SK-N-SH treated with all-trans-retinoic acid at 6 μM for 48 hours (cell line): ENCODE results near the gene CWC27.

Source experiments
- ATAC-seq: fragments of 200-7000 bp; cut with Tn5 transposase; 3 replicates; pipeline ENCODE4 v1.9.1; 2020; ENCODE audit warnings: mild to moderate bottlenecking, moderate library complexity
- ARNTL ChIP-seq: fragments of 450-650 bp; formaldehyde crosslinking; IDR thresholded peaks from 2 replicates; pipeline ENCODE4 v1.5.0; 2020; ENCODE audit warnings: low read depth, mild to moderate bottlenecking, moderate library complexity, borderline replicate concordance
- BACH2 ChIP-seq: fragments of 250-450 bp; sonication (Bioruptor Pico); IDR thresholded peaks from 2 replicates; pipeline ENCODE4 v1.9.0; 2021; ENCODE audit warnings: mild to moderate bottlenecking, borderline replicate concordance
- CSDC2 ChIP-seq: fragments of 250-450 bp; sonication (Bioruptor Pico); IDR thresholded peaks from 2 replicates; pipeline ENCODE4 v1.5.0; 2020; ENCODE audit warnings: mild to moderate bottlenecking, moderate library complexity
- CSRNP3 ChIP-seq: fragments of 250-450 bp; sonication (Bioruptor Pico); IDR thresholded peaks from 2 replicates; pipeline ENCODE4 v1.5.1; 2021; ENCODE audit warnings: mild to moderate bottlenecking, moderate library complexity
- ESRRG ChIP-seq: fragments of 250-450 bp; sonication (Bioruptor Pico); IDR thresholded peaks from 2 replicates; pipeline ENCODE4 v1.6.1; 2021; ENCODE audit warnings: mild to moderate bottlenecking
- GLIS3 ChIP-seq: fragments of 250-450 bp; sonication (Bioruptor Pico); IDR thresholded peaks from 2 replicates; pipeline ENCODE4 v1.5.0; 2020; ENCODE audit warnings: mild to moderate bottlenecking, moderate library complexity
- ISL1 ChIP-seq: fragments of 250-450 bp; sonication (Bioruptor Pico); IDR thresholded peaks from 2 replicates; pipeline ENCODE4 v2.1.2; 2022; ENCODE audit warnings: mild to moderate bottlenecking, moderate library complexity
- OSR1 ChIP-seq: fragments of 250-450 bp; sonication (Bioruptor Pico); IDR thresholded peaks from 2 replicates; pipeline ENCODE4 v1.8.0; 2022; ENCODE audit warnings: moderate library complexity, mild to moderate bottlenecking, inconsistent platforms
- PATZ1 ChIP-seq: fragments of 250-450 bp; sonication (Bioruptor Pico); IDR thresholded peaks from 2 replicates; pipeline ENCODE4 v1.8.0; 2020; ENCODE audit warnings: mild to moderate bottlenecking, moderate library complexity, borderline replicate concordance
- POU6F1 ChIP-seq: fragments of 250-450 bp; sonication (Bioruptor Pico); IDR thresholded peaks from 2 replicates; pipeline ENCODE4 v1.8.0; 2021; ENCODE audit warnings: low read depth, mild to moderate bottlenecking, moderate library complexity, borderline replicate concordance
- PPARA ChIP-seq: fragments of 250-450 bp; sonication (Bioruptor Pico); IDR thresholded peaks from 2 replicates; pipeline ENCODE4 v1.5.0; 2020; ENCODE audit warnings: mild to moderate bottlenecking, borderline replicate concordance
- RARB ChIP-seq: fragments of 250-450 bp; sonication (Bioruptor Pico); IDR thresholded peaks from 2 replicates; pipeline ENCODE4 v1.8.0; 2021; ENCODE audit warnings: mild to moderate bottlenecking, moderate library complexity
- SNAI2 ChIP-seq: fragments of 250-450 bp; sonication (Bioruptor Pico); IDR thresholded peaks from 2 replicates; pipeline ENCODE4 v1.5.0; 2020; ENCODE audit warnings: mild to moderate bottlenecking, moderate library complexity
- TOX ChIP-seq: fragments of 250-450 bp; sonication (Bioruptor Pico); IDR thresholded peaks from 2 replicates; pipeline ENCODE4 v1.8.0; 2021; ENCODE audit warnings: mild to moderate bottlenecking, moderate library complexity, borderline replicate concordance
- TSHZ2 ChIP-seq: fragments of 250-450 bp; sonication (Bioruptor Pico); IDR thresholded peaks from 2 replicates; pipeline ENCODE4 v1.5.0; 2020; ENCODE audit warnings: mild to moderate bottlenecking, moderate library complexity
- ZC3H10 ChIP-seq: fragments of 250-450 bp; sonication (Bioruptor Pico); IDR thresholded peaks from 2 replicates; pipeline ENCODE4 v1.5.1; 2021; ENCODE audit warnings: mild to moderate bottlenecking, moderate library complexity
- ZFP3 ChIP-seq: fragments of 250-450 bp; sonication (Bioruptor Pico); IDR thresholded peaks from 2 replicates; pipeline ENCODE4 v1.5.0; 2020; ENCODE audit warnings: mild to moderate bottlenecking, moderate library complexity
- ZFP30 ChIP-seq: fragments of 450-650 bp; formaldehyde crosslinking; IDR thresholded peaks from 2 replicates; pipeline ENCODE4 v1.5.0; 2022; ENCODE audit warnings: mild to moderate bottlenecking, moderate library complexity
- ZNF565 ChIP-seq: fragments of 450-650 bp; formaldehyde crosslinking; conservative IDR thresholded peaks from 2 replicates; pipeline ENCODE4 v1.5.0; 2020; ENCODE audit warnings: low read depth, mild to moderate bottlenecking, moderate library complexity
- ZNF8 ChIP-seq: fragments of 450-650 bp; formaldehyde crosslinking; IDR thresholded peaks from 2 replicates; pipeline ENCODE4 v1.5.0; 2020; ENCODE audit warnings: mild to moderate bottlenecking, moderate library complexity

CWC27 gene

GRCh38 chr5:65062469-65063083, 293.8 kb downstream of the CWC27 start (continued):
- TF ChIP-seq PATZ1 (no peak), PPARA (no peak), CSDC2 (no peak), TOX (CRISPR knock-in tag) (no peak), ISL1 (CRISPR knock-in tag) (no peak), ZNF8 (no peak)

GRCh38 chr5:65065001-65065511, 296.3 kb downstream of the CWC27 start:
- no peak for ATAC-seq
- TF ChIP-seq POU6F1 (no peak), PATZ1 (no peak), ZC3H10 (CRISPR knock-in tag) (no peak), RARB (no peak), TSHZ2 (CRISPR knock-in tag) (no peak), ZFP3 (no peak), ZFP30 (CRISPR knock-in tag) (no peak), GLIS3 (CRISPR knock-in tag) (no peak), BACH2 (CRISPR knock-in tag) (no peak), CSDC2 (no peak), TOX (CRISPR knock-in tag) (no peak), ZNF565 (CRISPR knock-in tag) (no peak)

GRCh38 chr5:65066387-65067146, 297.8 kb downstream of the CWC27 start:
- no peak for ATAC-seq

More at GRCh38 chr5:65066387-65067146, 297.8 kb downstream of the CWC27 start:
- TF ChIP-seq SNAI2 (CRISPR knock-in tag) (no peak), ESRRG (CRISPR knock-in tag) (no peak), GLIS3 (CRISPR knock-in tag) (no peak), PATZ1 (no peak), OSR1 (CRISPR knock-in tag) (no peak), RARB (no peak), ZC3H10 (CRISPR knock-in tag) (no peak), CSRNP3 (CRISPR knock-in tag) (no peak), ARNTL (CRISPR knock-in tag) (no peak), POU6F1 (no peak)
- TF ChIP-seq, all 23 proteins: peak for 0
